SU-DHL-6 (cell line): ENCODE measurements around the gene NGB.
A peak's percentile ranks its signal among the peaks of the same experiment; 100 is the strongest.

Source experiments
- H2AFZ ChIP-seq: fragments of 200-600 bp; sonication (generic); 2 replicates; pipeline ENCODE4 v1.6.1; 2014; ENCODE audit warnings: low read depth, mild to moderate bottlenecking, moderate library complexity, mixed read lengths, antibody characterized with exemption, low read length; ENCODE audit not compliant: severe bottlenecking
- H3F3A ChIP-seq: fragments of 200-600 bp; shearing (Covaris generic); 2 replicates; pipeline ENCODE4 v1.6.0; 2016; ENCODE audit warnings: antibody characterized with exemption, mild to moderate bottlenecking; ENCODE audit not compliant: insufficient read depth
- H3K27ac ChIP-seq: fragments of 200-600 bp; sonication (generic); 2 replicates; pipeline ENCODE4 v1.5.1; 2016; ENCODE audit warnings: low read depth, mild to moderate bottlenecking, low read length, moderate library complexity, mixed read lengths
- H3K27me3 ChIP-seq: fragments of 200-600 bp; sonication (generic), shearing (Covaris generic); 2 replicates; pipeline ENCODE4 v1.6.0; 2014; ENCODE audit warnings: mild to moderate bottlenecking, low read length
- H3K36me3 ChIP-seq: fragments of 200-600 bp; sonication (generic); 2 replicates; pipeline ENCODE4 v1.6.1; 2014; ENCODE audit warnings: mild to moderate bottlenecking, low read length, mixed read lengths
- H3K4me2 ChIP-seq: fragments of 300-600, 200-600 bp; shearing (Covaris generic), sonication (generic); 2 replicates; pipeline ENCODE4 v1.6.0; 2014; ENCODE audit warnings: low read length, low read depth, mild to moderate bottlenecking; ENCODE audit not compliant: poor library complexity, severe bottlenecking
- H3K4me3 ChIP-seq: fragments of 200-600 bp; sonication (generic); 2 replicates; pipeline ENCODE4 v1.5.1; 2014; ENCODE audit warnings: antibody characterized with exemption, low read length, mild to moderate bottlenecking, mixed read lengths; ENCODE audit not compliant: insufficient read depth, poor library complexity, severe bottlenecking
- H3K79me2 ChIP-seq: fragments of 200-600 bp; sonication (generic); 2 replicates; pipeline ENCODE4 v1.6.1; 2014; ENCODE audit warnings: mild to moderate bottlenecking, low read length, moderate library complexity; ENCODE audit not compliant: insufficient read depth
- H3K9ac ChIP-seq: fragments of 200-600 bp; sonication (generic); 2 replicates; pipeline ENCODE4 v1.7.0; 2014; ENCODE audit warnings: mild to moderate bottlenecking, low read length
- H3K9me2 ChIP-seq: fragments of 200-600 bp; sonication (generic); replicated peaks from 2 replicates; pipeline ENCODE4 v1.6.1; 2014; ENCODE audit warnings: low read length; ENCODE audit not compliant: insufficient read depth
- H3K9me3 ChIP-seq: fragments of 200-600 bp; sonication (generic); 2 replicates; pipeline ENCODE4 v1.6.1; 2014; ENCODE audit warnings: low read length, mixed read lengths; ENCODE audit not compliant: insufficient read depth
- H4K20me1 ChIP-seq: fragments of 200-600 bp; sonication (generic); 2 replicates; pipeline ENCODE4 v1.6.1; 2014; ENCODE audit warnings: low read depth, mild to moderate bottlenecking, antibody characterized with exemption, low read length, moderate library complexity, mixed read lengths
- EZH2phosphoT487 ChIP-seq: fragments of 200-600 bp; sonication (generic), shearing (Covaris generic); conservative IDR thresholded peaks from 2 replicates; pipeline ENCODE4 v1.6.1; 2018; ENCODE audit warnings: mild to moderate bottlenecking, antibody characterized with exemption, low read length, moderate library complexity, mixed read lengths
- TF ChIP-seq, protein P1 (sequence below): fragments of 200-600 bp; sonication (generic); IDR thresholded peaks from one replicate; pipeline ENCODE4 v1.5.1; 2017; ENCODE audit warnings: antibody characterized with exemption, mild to moderate bottlenecking, low read length, moderate library complexity; ENCODE audit not compliant: insufficient read depth, poor library complexity, severe bottlenecking

Gene NGB

DNA sequence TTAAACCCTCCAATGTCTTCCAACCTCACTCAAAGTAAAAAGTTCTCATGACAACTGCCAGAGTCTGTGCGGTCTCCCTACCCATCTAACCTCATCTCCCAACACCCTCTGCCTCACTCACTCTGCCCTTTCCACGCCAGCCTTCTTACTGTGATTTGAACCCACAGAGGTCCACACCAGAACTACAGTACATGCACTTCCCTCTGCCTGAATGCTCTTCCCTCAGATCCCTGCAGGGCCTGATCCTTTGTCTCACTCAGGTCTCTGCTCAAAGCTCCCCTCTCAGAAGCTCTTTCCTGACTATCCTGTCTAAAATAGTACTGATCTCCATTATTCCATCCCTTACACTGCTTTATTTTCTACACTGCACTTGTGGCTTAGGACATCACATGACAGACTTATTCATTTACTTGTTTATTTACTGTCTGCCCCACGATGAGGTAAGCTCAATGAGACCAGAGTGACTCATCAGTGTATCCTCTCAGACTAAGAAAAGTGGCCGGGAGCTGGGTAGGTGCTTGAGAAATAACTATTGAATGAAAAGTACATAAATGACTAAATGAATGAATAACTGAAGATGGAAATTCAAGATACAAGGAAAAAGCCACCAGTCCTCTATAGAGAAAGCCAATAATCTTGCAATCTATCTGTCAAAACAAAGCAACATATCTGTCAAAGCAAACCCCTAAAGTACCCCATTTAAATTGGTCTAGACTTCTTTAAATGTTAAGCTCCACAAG lies 32.6 kb upstream of the NGB start:
- H3K27ac ChIP-seq = no peak overlapping the region
- TF ChIP-seq, protein P1, sequence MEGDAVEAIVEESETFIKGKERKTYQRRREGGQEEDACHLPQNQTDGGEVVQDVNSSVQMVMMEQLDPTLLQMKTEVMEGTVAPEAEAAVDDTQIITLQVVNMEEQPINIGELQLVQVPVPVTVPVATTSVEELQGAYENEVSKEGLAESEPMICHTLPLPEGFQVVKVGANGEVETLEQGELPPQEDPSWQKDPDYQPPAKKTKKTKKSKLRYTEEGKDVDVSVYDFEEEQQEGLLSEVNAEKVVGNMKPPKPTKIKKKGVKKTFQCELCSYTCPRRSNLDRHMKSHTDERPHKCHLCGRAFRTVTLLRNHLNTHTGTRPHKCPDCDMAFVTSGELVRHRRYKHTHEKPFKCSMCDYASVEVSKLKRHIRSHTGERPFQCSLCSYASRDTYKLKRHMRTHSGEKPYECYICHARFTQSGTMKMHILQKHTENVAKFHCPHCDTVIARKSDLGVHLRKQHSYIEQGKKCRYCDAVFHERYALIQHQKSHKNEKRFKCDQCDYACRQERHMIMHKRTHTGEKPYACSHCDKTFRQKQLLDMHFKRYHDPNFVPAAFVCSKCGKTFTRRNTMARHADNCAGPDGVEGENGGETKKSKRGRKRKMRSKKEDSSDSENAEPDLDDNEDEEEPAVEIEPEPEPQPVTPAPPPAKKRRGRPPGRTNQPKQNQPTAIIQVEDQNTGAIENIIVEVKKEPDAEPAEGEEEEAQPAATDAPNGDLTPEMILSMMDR = no peak
- no peak for TF ChIP-seq EZH2phosphoT487
- H3K79me2 ChIP-seq = no peaks in the 10 kb centered on the region
- H3K9me3 ChIP-seq = no peaks in the 10 kb centered on the region
- H3K9ac ChIP-seq = no peak overlapping the region
- H3F3A ChIP-seq = no peaks in the 10 kb centered on the region
- no peaks in the 10 kb centered on the region for H3K9me2 ChIP-seq
- H3K27me3 ChIP-seq = no peaks in the 10 kb centered on the region
- H3K4me2 ChIP-seq = no peak overlapping the region
- no peak overlapping the region for H3K4me3 ChIP-seq
- H3K36me3 ChIP-seq = no peaks in the 10 kb centered on the region
- no peaks in the 10 kb centered on the region for H4K20me1 ChIP-seq
- H2AFZ ChIP-seq = no peak overlapping the region

DNA sequence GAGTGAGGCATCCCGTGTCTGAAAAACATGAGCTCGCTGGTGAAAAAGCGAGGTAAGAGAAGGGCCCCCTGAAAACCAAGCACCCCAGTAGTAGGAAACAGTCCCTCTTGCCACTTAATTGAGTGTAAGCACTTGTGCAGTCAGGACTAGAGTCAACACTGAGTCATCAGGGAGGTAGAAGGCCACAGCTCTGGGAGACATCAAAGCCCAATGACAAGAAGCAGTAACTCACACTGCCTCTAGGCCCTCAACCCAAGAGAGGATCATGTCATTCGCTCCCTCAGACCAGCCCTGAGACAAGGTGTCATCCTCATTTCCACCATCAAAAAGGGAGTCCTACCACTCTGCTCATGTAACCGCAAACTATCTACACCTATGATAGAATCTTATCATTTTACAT lies 31.9 kb upstream of the NGB start:
- H3K4me3 ChIP-seq = no peak overlapping the region
- H3K9ac ChIP-seq = no peak overlapping the region
- no peaks in the 10 kb centered on the region for H3K27me3 ChIP-seq
- H3K36me3 ChIP-seq = no peaks in the 10 kb centered on the region
- H2AFZ ChIP-seq = no peak overlapping the region
- no peak overlapping the region for H3K4me2 ChIP-seq
- no peaks in the 10 kb centered on the region for H3K9me3 ChIP-seq
- no peaks in the 10 kb centered on the region for H3K9me2 ChIP-seq
- no peaks in the 10 kb centered on the region for H3F3A ChIP-seq
- H3K79me2 ChIP-seq = no peaks in the 10 kb centered on the region
- H4K20me1 ChIP-seq = no peaks in the 10 kb centered on the region
- no peak for TF ChIP-seq EZH2phosphoT487
- TF ChIP-seq, protein P1 = no peak
- no peak overlapping the region for H3K27ac ChIP-seq

DNA sequence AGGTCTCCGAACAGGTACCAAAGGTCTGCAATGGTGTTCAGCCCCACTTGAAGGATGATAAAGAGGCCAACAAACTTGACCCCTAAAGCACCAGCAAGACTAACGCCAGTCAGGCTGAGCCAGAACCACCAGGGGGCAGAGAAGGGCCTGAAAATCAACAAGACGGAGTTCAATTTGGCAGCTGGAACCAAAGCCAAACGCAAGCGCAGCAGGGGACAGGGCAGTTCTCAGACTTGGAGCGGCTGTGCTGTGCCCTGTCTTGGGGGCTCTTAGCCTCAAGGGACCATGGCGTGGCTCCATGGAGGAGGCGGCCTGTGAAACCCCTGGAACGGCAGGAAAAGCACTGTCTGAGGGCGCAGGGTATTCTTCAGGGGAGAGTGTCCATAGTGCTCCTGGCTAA lies 30.1 kb upstream of the NGB start:
- no peaks in the 10 kb centered on the region for H4K20me1 ChIP-seq
- H3K4me3 ChIP-seq = no peak overlapping the region
- H3K27ac ChIP-seq = no peak overlapping the region
- H3K36me3 ChIP-seq = no peaks in the 10 kb centered on the region
- no peak overlapping the region for H3K9ac ChIP-seq
- H3K9me3 ChIP-seq = no peaks in the 10 kb centered on the region
- TF ChIP-seq, protein P1 = peak; percentile 87
- no peak for TF ChIP-seq EZH2phosphoT487
- H3F3A ChIP-seq = no peaks in the 10 kb centered on the region
- no peak overlapping the region for H3K4me2 ChIP-seq
- H3K27me3 ChIP-seq = no peaks in the 10 kb centered on the region
- no peaks in the 10 kb centered on the region for H3K9me2 ChIP-seq
- no peak overlapping the region for H2AFZ ChIP-seq
- no peaks in the 10 kb centered on the region for H3K79me2 ChIP-seq
